IPS-NIHi7 (cell line): ENCODE results near the gene IDH3A.
"Not testable (repeated sequence)": the region's sequence is repeated elsewhere in the genome, so short reads cannot be mapped to it uniquely, and the experiment has no call there.

Source experiments
- DNase-seq: peaks from one replicate; pipeline ENCODE4 v3.0.0; 2012; ENCODE audit warnings: mixed read lengths; ENCODE audit errors: extremely low spot score

Gene IDH3A

DNA sequence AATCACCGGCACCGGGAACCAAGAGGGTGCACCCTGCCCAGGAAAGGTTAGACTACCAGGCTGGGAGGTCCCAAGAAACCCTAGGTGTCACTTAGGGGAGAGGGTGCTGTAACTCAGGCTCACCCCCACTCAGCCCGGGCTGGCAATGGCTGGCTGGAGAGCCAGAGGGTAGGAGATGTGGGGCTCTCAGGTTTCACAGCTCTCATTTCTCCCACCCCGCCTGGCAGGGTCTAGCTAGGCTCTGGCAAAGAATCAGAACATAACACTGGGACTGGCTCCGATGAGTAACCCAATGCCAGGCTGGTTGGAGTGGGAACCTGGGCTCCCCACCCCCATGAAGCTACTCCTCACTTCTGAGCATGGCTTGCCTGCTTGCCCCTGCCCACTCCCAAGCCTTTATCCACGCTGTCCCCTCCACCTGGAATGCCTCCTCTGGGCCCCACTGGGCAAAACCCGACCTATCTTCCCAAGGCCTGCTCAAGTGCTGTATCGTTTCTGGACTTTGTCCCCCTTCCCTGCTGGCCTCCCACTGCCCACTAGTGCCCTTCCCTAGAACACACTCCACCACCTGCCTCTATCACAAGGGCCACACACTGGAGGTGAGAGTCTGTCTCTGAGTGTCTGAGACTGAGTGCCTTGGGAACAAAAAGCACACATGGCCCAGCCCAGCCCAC is 19.9 kb upstream of the IDH3A start:
- DNase-seq = no peak

DNA sequence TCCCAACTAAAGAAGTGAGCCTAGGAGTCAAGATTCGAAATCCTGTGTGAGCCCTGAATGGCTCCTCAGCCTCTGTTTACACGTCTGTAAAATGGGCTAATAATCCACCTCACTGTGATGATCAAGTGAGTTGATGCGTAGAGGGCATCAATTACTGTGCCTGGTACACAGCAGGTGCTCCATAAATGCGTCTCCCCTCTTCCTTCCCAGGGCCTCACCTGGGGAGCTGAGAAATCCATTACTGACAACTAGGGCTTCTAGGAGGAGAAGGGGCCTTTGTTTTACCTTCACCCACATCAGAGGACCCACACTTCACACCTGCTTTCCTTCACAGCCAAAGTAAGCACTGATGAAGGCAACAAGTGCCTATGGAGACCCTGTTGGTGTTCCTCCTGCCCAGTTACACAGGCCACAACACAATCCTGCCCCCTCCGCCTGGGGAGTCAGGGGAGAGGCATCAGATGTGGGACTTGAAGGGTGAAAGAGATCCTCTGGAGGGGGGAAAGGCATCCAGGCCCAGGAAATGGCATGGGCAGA is 19.3 kb upstream of the IDH3A start:
- DNase-seq = no peak

DNA sequence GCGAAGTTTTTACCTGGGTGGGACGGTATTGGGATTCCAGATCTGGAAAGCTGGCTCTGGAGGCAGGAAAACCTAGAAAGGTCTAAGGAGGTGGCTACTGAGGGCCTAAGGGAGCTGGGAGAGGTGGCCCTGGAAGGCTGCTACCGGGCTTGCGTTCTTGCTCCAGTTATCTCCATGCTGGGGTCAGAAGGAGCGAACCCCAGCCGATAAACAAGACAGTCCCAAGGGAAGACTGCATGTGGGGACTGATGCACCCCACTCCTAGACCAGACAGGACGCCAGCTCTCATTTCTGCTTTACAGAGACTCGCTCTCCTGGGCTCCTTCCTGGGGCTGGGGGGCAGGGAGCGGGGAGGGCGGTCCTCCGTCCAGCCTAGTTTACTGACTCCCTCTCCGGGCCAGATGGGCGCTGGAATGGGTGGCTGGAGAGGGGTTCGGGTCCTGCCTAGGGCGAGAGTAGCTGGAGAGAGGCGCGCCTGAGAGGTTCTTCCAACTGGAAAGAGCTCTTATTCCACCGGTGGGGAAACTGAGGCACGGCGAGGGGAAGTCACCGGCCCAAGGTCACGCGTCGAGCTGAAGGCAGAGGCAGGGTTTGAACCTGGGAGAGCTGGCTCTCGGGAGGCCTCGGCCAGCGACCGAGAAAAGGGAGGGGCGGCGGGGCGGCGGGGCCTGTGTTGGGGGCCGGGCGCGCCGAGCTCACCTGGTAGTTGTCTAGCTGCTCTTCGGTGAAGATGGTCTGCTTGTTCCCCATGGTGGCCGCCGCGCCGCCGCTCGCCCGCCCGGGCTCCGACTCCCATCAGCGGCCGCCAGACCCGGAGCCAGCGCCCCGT is 18.5 kb upstream of the IDH3A start:
- DNase-seq = no peak

DNA sequence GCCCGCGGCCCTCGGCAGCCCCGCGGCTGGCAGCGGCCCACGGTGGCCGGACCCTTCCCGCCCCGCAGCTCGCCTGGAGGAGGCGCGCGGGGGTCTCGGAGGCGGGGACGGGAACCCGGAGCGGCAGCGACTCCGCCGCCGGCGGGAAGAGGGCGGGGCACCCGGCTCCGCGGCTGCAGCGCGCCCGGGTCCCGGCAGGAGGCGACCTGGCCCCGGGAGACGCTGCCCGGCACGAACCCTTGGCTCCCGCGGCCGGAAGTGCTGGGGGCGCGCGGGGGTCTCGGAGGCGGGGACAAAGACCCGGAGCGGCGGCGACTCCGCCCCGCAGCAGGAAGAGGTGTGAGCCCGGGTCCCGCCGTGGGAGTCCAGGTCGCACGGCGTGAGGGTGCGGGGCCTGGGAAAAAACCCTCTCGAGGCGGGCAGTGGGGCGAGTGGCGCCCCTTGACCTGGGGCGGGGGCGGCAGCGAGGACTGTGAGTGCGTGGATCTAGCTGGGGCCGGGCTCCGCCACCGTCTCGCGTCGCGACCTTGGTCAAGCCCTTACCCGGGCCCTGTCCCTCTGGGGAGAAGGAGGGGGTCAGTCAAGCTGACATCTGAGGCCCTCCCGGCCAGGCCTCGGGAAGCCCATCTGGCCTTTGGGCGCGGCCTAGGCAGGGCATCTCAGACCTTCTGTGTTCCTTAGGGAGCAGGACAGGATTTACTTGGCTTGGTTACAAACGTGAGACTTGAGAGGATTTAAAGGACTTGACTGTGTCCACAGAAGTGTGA is 17.7 kb upstream of the IDH3A start, which contains the start of gene CIB2:
Gene CIB2, minus strand, starts transcription at position 151 of the 767 bp plus-strand sequence. CDS start 230 bp downstream, outside the sequence.
- peak; percentile 98 for DNase-seq

DNA sequence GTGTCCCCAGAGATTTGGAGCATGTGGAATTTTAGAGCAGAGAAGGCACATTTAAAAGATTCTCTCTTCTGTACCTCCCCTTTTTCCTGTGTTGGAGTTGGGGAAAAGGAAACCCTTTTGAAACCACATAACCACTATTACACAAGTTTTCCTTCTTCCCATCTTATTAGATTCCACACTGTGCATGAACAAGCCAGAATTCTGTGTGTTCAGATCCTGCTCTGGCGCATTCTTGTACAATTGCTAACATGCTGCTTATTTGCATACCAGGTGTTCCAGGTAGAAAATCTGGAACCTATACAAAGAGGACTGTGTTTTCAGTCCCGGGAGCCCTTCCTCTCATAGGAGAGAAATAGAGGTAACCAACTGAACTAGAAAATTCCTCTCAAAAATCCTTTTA is 15.4 kb upstream of the IDH3A start:
- no peak for DNase-seq

DNA sequence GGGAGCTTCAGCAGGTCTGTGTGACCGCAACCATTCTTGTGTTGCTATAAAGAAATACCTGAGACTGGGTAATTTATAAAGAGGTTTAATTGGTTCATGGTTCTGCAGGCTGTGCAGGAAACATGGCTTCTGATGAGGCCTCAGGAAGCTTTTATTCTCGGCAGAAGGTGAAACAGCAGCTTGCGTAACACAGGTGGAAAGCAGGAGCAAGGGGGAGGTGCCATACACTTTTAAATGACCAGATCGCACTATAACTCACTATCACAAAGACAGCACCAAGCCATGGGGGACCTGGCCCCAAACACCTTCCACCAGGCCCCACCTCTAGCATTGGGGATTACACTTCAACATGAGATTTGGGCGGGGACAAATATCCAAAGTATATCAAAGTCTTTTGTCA is 9.6 kb upstream of the IDH3A start:
- DNase-seq = no peak

DNA sequence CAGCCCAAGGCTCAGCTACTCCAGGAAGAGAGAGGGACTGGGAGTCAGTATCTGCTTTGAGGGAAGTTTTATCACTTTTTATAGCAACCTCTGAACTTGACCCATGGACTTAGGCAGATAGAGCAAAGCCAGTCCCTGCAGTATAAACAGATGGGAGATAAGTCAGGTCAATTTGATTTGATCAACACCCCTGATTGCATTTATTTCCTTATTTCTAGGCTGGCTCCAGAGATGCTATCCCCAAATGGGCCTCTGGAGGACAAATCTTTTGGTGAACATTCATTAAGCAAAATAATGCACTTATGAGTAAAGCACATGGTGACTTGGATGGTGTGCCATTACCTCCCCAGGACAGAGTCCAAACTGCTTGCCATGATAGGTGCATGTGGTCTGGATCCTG is 8.9 kb upstream of the IDH3A start:
- DNase-seq = no peak

DNA sequence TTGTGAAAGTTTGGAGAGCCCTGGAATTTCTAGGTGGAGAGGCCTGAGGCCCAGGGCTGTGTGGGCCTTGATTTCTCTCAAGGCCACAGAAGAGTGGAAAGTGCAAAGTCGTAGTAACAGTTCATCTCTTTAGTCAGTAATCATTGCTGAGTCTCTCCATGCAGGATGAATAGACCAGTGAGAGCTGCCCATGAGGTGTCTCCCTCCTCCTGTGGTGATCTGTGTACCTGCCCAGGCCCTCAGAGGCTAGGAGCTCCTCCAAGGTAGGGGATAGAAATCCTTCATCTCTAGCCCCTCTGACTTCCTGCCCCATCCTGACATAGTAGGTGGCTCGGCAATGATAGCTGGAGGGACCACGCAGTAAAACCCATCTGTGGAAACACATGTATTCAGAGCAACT is 6.8 kb upstream of the IDH3A start:
- DNase-seq = no peak

DNA sequence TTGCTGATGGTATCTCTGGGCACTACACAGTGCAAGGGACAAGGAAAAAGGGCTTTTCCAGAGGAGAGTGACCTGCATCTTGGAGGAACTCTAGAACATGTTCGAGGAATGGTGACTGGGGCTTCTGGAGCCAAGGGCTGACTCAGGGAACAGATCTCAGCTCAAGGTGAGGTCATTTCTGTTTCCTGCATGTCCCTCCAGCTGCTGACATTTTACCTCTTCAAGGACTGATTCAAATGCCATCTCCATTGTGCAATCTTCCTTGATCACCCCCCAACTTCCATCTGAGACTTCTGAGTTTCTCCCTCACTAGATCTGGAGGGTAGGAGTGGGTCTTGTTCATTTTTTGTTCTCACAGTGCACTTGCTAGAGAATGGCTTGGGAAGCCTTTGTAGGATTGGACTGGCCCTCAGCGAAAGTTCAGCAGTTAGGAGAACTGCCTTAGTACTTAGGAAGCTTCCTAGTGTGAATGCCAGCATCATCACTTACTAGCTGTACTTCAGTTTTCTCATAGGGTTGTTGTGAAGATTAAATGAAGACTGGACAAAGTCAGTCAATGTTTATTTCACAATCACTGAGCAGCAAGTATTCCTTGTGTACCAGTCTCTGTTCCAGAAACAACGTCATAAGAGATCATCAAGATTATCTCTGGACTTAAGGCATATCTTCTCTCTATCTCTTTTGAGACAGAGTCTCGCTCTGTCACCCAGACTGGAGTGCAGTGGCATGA is 2.6 kb upstream of the IDH3A start:
- DNase-seq = no peak

DNA sequence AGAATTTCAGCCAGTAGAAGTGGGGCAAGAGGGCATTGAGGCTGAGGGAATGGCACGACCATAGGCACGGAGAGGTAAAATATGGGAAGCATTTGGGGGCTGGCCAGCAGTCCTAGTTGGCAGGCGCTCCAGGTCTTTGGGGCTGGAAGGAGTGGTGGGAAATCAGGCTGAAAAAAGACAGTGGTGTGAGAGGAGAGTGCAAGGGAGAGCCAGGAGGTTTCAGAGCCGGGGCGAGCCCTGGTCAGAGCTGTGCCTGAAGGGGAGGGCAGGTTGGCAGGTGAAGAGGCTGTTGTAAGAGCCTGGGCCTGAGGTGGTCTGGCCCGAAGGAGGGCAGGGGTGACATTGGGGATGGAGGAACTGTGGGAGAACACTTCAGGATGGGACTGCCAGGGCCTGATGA is 1.6 kb upstream of the IDH3A start:
- DNase-seq = no peak

DNA sequence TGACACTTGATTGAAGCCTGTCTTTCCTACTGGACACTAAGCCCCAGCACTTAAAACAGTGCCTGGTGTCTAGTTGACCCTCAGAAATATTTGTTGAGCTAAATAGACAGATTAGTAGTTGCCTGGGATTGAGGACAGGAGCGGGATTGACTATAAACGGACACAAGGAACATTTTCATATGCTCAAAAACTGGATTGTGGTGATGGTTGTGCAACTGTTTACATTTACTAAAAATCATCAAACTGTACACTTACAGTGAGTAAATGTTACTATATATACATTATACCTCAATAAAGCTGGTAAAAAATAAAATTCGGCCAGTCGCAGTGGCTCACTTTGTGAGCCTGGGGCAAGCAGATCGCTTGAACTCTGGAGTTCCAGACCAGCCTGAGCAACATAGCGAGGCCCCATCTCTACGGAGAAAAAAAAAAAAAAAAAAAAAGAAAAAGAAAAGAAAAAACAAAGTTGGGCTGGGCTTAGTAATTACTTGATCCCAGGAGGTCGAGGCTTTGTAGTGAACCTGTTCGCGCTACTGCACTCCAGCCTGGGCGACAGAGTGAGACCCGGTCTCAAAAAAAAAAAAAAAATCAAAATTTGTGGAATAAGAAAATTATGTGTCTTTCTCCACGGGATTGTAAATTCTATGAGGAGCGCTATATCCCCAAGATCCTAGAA is 632 bp upstream of the IDH3A start:
- DNase-seq = no peak

DNA sequence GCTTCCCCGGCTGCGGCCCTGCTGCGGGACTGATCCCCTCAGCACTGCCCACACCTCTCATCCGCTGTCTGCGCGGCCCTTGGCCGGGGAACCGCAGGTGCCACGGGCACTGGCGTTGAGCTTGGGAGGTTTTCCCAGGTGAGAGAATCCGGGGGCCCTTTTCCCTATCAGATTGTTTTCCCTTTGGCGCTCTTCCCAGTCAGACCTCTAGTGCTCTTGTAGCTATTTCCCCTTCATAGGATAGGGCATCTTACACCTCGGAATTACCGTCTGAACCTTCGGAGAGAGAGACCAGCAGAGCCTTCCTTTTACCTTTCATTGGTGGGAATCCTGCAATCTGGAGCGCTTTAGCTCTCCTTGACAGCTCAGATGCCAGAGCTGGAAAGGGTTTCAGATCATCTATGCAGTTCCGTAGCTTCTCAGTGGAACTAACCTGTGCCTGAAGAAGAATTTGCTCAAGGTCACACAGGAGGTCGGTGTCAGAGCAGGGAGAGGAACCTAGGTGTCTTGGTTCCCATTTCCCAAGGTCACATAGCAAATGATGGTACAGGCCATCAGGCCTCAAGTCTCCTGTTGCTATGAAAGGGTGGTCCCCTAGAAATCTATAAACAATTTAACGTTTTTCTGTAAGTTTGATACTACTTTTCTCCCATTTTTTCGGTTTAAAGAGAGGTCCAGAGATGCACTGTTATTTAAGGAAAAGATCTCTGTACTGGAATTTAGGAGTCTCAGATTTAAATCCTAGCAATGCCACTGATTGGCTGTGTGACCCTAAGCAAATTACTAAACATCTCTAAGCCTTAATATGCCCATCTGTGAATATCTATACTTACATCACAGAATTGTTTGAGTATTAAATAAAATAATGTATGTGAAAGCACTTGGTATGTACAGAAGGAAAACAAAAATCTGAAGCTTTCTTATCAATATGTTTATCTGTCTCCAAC is 916 bp downstream of the IDH3A start:
- DNase-seq = peak; percentile 50

DNA sequence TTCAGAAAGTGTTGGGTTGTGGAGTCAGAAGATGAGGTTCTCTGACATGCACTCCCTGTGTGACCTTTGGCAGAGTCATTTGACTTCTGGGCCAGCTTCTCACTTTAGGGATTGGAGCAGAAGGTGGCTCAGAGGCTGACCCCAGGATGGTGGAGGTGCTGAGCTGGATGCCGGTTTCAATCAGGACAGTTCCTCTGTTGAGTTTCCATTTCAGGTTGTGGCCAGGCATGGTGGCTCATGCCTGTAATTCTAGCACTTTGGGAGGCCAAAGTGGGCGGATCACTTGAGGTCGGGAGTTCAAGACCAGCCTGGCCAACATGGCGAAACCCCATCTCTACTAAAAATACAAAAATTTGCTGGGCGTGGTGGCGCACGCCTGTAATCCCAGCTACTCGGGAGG is 1.9 kb downstream of the IDH3A start:
- DNase-seq = not testable (repeated sequence)

DNA sequence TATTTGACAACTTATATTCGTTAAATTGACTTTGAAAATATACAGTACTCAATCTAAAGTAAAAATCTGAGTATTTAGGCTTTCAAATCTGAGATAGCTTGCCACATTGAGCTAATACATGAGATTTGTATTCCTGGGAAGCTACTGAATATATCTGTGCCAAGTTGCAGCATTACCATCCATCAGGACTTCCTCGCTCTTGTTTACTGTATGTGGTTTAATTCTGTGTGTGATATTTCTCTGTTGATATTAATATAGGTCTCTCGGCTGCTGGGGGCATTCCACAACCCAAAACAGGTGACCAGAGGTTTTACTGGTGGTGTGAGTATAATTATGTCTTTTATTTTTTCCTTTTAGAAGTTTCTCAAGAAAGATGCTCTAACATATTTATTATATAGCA is 5.8 kb downstream of the IDH3A start:
- DNase-seq = no peak

DNA sequence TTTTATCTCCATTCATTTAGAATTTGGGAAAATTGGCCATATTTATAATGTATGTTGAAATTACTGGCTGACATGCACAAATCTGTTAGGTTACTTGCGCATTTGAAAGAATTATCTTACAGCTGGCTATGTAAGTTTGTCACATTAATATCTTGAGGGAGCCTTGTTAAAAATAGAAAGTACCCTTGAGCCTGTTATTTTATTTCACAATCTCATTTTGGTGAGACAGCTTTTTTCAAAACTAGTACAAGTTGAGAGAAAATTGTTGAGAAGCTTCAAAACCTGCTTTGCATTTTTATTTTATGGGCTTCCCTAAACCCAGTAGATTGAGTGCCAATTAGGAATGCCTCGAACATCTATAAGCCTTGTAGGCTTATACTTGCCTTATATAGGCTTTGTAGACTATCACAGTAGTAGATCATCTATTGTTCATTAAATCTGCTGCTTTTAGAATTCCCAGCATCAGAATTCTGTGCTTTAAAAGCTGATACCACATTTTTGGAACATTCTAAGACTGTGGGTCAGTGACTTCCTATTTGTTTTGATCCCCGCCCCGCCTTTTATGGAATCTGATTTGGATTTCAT is 6.3 kb downstream of the IDH3A start:
- DNase-seq = no peak

DNA sequence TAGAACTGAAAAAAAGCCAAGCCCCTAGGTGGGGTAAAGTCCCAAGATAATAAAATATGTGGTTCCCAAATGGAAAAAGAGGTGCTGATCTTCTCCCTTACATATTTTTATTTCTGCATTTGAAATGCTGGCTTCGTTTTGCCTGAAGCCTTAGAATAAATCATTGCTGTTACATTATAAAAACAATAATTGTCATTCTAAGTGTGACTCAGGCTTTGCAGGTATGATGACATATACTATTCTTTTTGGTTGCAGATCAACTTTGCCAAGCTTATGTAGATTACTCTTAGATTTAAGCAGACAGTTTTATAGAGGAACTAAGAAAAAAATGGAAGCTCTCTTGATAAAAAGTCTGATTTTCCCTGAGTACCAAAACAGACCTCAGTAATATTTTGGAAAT is 7.5 kb downstream of the IDH3A start:
- no peak for DNase-seq

DNA sequence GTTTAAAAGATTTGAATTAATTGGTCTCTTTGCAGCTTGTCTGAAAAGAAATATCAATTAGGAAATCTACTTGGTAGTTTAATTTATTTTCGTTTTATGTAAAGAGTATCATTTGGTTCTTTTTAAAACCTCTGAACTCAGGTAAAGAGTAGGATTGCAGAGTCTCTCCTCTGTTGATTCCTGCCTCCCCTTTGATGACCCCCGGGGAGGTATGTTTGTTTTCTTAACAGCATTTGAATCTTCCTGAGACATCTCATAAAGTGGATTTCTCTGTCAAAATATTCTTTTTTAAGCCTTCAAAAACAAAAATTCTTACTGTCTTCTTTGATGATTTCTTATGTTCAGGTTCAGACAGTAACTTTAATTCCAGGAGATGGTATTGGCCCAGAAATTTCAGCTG is 8.0 kb downstream of the IDH3A start:
- DNase-seq = no peak

DNA sequence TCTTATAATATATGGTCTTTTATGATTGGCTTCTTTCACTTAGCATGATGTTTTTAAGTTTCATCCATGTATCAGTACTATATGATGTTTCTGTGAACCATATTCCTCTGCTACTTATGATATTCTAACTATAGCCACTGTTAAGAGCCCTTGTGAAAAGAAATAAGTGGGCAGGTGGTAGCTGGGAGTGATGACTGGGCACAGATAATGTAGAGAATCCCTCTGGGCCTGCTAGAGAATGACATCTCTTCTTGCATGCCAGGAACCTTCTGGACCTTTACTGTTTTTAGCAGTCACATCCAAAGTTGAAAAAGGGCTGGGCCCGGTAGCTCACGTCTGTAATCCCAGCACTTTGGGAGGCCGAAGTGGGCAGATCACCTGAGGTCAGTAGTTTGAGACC is 10.2 kb downstream of the IDH3A start:
- DNase-seq = no peak

DNA sequence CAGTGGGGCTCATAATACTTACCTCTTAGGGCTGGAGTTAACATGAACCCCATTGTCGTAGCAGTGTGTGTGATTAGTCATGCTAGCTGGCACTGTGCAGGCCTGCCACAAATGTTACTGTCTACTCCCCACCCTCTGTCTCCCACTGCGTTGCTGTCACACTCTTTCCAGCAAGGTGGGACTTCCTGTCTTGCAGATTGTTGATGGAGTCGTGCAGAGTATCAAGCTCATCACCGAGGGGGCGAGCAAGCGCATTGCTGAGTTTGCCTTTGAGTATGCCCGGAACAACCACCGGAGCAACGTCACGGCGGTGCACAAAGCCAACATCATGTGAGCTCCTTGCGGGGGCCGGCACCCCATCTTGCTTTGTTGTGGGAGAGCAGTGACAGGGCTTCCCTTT is 12.9 kb downstream of the IDH3A start:
- DNase-seq = no peak

DNA sequence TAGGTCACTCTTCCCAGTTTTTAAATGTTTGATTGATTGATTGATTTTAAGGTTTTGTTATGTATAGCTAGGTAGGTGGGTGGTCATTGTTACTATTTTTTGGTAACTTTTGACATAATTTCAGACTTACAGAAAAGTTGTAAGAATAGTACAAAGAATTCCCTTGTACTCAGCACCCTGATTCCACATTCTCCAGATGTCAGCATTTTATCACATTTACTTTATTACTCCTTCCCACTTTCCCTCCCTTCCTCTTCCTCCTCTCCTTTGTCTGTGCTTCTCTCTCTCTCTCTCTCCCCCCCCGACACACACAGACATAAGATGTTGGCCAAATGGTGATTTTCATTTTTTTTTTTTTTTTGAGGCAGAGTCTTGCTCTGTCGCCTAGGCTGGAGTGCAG is 14.8 kb downstream of the IDH3A start:
- no peak for DNase-seq
